Suprapubic skin (tissue), 4 donors: ENCODE data around the gene RHBDD1. TPM values are rescaled to one million over a fixed set of nuclear protein-coding genes. Genes with fewer than 3 reads are reported as not detected.

Source experiments
- DNase-seq, 2 donors: peaks; one replicate each; pipeline ENCODE4 v3.0.0-alpha.2; 2019; ENCODE audit warnings: low spot score in 2 of 2
- H3K27ac ChIP-seq: fragments of 200-600 bp; sonication (generic); one replicate; pipeline ENCODE4 v1.5.1; 2019
- H3K27me3 ChIP-seq: fragments of 200-600 bp; sonication (generic); one replicate; pipeline ENCODE4 v1.5.1; 2019
- H3K36me3 ChIP-seq: fragments of 200-600 bp; sonication (generic); one replicate; pipeline ENCODE4 v1.5.1; 2019
- H3K4me1 ChIP-seq: fragments of 200-600 bp; sonication (generic); one replicate; pipeline ENCODE4 v1.5.1; 2019
- H3K4me3 ChIP-seq: fragments of 200-600 bp; sonication (generic); one replicate; pipeline ENCODE4 v1.5.1; 2019; ENCODE audit warnings: mild to moderate bottlenecking
- H3K9me3 ChIP-seq: fragments of 200-600 bp; sonication (generic); one replicate; pipeline ENCODE4 v1.5.1; 2019
- EP300 ChIP-seq: sonication (generic); formaldehyde crosslinking; IDR thresholded peaks from one replicate; pipeline ENCODE4 v1.6.1; 2017; ENCODE audit warnings: antibody characterized with exemption
- POLR2A ChIP-seq, 2 donors: fragments of 450-650 bp; IDR thresholded peaks; one replicate each; pipeline ENCODE4 v1.6.1; 2017; ENCODE audit warnings: antibody characterized with exemption in 2 of 2, mild to moderate bottlenecking in 2 of 2, moderate library complexity in 2 of 2
- POLR2AphosphoS5 ChIP-seq, 3 donors: sonication (generic); formaldehyde crosslinking; IDR thresholded peaks; one replicate each; pipeline ENCODE4 v1.6.1; 2017; ENCODE audit warnings: antibody characterized with exemption in 3 of 3
- WGBS: methylation state at CpG from one replicate; pipeline ENCODE4 v1.1.5; 2018; 5-methylcytosine and 5-hydroxymethylcytosine counted together
- total RNA-seq, 4 donors: library from RNA; depleted of rRNA; stranded (reverse); fragments of >200 nt; gene quantifications; one replicate each; pipeline ENCODE4 v1.1.0, GENCODE V29; 2016
- TF ChIP-seq, protein P1 (sequence below), 2 donors: fragments of 200-600 bp in 1 of 2; fragments of 450-650 bp in 1 of 2; sonication (generic) in 1 of 2; IDR thresholded peaks; one replicate each; pipeline ENCODE4 v1.5.1; 2016 to 2019; ENCODE audit warnings: antibody characterized with exemption in 2 of 2, mild to moderate bottlenecking in 1 of 2, moderate library complexity in 1 of 2

Gene RHBDD1
- total RNA-seq, 4 donors from 2014 or later: 14.0 to 41.8 (median 20.7) TPM

DNA sequence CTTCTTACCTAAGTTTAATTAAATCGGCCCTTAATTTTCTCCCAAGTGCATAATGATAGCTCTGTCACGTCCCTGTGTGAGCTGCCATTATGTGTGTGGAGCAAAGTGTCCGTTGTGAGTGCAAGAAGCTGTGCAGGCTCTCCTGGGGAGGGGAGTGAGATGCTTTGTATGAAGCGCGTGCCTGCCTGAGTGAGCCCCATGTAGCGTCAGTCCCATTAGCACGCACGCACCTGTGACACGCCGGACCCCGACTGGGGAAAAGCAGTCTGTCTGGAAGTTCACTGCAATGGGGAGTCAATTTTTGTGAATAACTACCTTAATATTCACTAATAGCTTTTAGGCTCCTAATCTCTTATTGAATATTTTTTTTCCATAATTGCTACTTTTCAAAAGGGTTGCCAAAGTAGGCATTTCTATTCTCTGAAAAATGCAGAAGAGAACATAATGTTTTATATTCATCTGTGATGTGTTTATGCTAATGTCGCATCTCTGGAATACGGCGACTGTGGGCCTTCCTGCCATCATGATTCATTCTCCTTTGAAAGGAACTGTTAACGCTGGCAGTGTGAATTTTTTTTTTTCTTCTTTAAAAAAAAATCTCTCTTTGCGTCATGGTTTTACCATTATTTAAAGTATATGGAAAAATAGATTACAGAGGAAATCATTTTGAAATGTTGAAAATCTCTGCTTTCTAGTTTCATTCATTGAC is 170.5 kb downstream of the RHBDD1 start:
- 91% methylated on average over 16 of the region's 16 CpGs for WGBS
- no peak overlapping the region for H3K27ac ChIP-seq
- H3K27me3 ChIP-seq: no peaks in the 10 kb centered on the region
- DNase-seq: no peak
- no peak for TF ChIP-seq EP300
- TF ChIP-seq, protein P1, sequence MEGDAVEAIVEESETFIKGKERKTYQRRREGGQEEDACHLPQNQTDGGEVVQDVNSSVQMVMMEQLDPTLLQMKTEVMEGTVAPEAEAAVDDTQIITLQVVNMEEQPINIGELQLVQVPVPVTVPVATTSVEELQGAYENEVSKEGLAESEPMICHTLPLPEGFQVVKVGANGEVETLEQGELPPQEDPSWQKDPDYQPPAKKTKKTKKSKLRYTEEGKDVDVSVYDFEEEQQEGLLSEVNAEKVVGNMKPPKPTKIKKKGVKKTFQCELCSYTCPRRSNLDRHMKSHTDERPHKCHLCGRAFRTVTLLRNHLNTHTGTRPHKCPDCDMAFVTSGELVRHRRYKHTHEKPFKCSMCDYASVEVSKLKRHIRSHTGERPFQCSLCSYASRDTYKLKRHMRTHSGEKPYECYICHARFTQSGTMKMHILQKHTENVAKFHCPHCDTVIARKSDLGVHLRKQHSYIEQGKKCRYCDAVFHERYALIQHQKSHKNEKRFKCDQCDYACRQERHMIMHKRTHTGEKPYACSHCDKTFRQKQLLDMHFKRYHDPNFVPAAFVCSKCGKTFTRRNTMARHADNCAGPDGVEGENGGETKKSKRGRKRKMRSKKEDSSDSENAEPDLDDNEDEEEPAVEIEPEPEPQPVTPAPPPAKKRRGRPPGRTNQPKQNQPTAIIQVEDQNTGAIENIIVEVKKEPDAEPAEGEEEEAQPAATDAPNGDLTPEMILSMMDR (IDR thresholded peaks at IDR 0.05): no peak
- TF ChIP-seq POLR2A (IDR thresholded peaks at IDR 0.05): no peak
- TF ChIP-seq POLR2AphosphoS5 (IDR thresholded peaks at IDR 0.05): no peak
- H3K4me1 ChIP-seq: no peaks in the 10 kb centered on the region
- H3K9me3 ChIP-seq: no peaks in the 10 kb centered on the region
- no peak overlapping the region for H3K4me3 ChIP-seq
- peaks cover 2% of the 10 kb centered on the region for H3K36me3 ChIP-seq

DNA sequence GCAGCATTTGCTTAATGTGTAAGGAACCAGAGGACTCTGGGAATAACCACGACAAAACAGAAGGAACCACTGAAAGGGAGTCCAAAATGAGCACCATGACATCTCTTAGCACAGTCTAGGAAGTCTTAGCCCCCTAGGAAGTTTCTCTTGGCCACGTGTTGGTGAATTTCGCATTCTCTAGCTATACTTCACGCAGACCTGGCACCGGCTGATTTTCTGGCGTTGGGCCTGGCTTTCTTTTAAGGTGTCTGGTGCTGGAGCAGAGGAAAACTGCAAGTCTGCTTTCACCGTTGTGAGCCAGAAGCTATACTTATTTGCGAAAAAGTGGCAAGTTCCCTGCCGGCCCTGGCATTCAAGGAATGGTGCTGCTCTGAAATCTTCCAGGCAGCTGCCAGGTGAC is 171.3 kb downstream of the RHBDD1 start:
- H3K27me3 ChIP-seq: no peaks in the 10 kb centered on the region
- 67% methylated on average over 9 of the region's 9 CpGs for WGBS
- no peaks in the 10 kb centered on the region for H3K4me1 ChIP-seq
- no peak overlapping the region for H3K27ac ChIP-seq
- no peaks in the 10 kb centered on the region for H3K9me3 ChIP-seq
- TF ChIP-seq POLR2A (IDR thresholded peaks at IDR 0.05) (no peak), POLR2AphosphoS5 (IDR thresholded peaks at IDR 0.05) (no peak), EP300 (no peak)
- TF ChIP-seq, protein P1 (IDR thresholded peaks at IDR 0.05): no peak
- H3K36me3 ChIP-seq: no peaks in the 10 kb centered on the region
- H3K4me3 ChIP-seq: no peak overlapping the region
- no peak for DNase-seq

DNA sequence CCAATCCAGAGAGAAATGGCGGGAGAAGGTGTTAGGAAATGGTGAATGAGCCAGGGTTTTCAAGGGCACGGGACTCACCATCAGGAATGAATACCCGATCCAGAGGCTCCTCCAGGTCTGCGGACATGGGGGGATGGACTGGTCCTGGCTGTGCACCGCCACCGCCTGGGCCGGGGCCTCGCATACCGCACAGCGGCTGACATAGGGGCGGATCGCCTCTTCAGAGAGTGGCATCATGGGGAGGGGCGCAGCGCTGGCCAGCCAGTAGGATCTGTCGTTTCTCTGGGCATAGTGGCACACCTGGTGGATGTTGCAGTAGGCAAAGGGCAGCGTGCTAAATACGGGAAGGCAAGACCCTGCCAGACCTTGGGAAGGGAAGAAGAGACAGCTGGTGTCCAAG is 172.1 kb downstream of the RHBDD1 start:
- Histone ChIP-seq H3K36me3 (no peaks in the 10 kb centered on the region), H3K4me3 (no peak overlapping the region), H3K9me3 (no peaks in the 10 kb centered on the region), H3K27ac (no peak overlapping the region), H3K4me1 (no peaks in the 10 kb centered on the region), H3K27me3 (no peaks in the 10 kb centered on the region)
- WGBS: 94% methylated on average over 10 of the region's 17 CpGs
- TF ChIP-seq EP300 (no peak), POLR2A (IDR thresholded peaks at IDR 0.05) (no peak)
- no peak for DNase-seq

DNA sequence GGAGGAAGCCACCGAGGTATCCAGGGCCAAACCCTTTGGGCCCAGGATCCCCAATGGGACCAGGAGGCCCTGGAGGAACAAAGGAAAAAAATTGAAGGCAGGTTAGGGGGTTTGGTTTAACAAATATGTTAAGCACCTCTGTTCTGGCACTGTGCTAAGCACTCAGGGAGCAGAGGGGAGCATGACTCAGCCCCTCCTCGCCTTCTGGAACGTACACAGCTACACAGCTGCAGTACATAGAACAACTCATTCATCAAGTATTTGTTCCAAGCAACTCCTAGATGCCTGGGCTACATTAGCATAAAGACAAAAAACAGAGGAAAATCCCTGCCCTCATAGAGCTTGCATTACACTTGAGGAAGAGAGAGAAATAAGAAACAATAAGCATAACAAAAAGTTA is 174.6 kb downstream of the RHBDD1 start:
- no peak overlapping the region for H3K27ac ChIP-seq
- no peak overlapping the region for H3K4me3 ChIP-seq
- H3K36me3 ChIP-seq: no peaks in the 10 kb centered on the region
- WGBS: 54% methylated on average over 3 of the region's 3 CpGs
- H3K4me1 ChIP-seq: no peaks in the 10 kb centered on the region
- H3K9me3 ChIP-seq: no peaks in the 10 kb centered on the region
- TF ChIP-seq, protein P1 (IDR thresholded peaks at IDR 0.05): no peak
- TF ChIP-seq EP300: no peak
- TF ChIP-seq POLR2A (IDR thresholded peaks at IDR 0.05): no peak
- no peak for TF ChIP-seq POLR2AphosphoS5 (IDR thresholded peaks at IDR 0.05)
- H3K27me3 ChIP-seq: no peaks in the 10 kb centered on the region
- DNase-seq: no peak

DNA sequence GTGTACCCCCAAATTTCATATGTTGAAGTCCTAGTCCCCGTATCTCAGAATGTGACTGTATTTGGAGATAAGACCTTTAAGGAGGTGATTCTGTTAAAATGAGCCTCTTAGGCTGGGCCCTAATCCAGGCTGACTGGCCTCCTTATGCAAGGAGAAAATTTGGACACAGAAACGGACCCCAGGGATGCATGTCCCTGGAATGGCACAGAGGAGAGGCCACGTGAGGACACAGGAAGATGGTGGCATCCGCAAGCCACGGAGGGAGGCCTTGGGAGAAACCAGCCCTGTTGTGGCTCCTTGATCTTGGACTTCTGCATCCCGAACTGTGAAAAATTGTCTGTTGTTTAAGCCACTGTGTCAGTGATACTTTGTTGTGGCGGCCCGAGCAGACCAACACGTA is 177.5 kb downstream of the RHBDD1 start:
- no peaks in the 10 kb centered on the region for H3K27me3 ChIP-seq
- H3K27ac ChIP-seq: no peak overlapping the region
- no peak for DNase-seq
- H3K4me3 ChIP-seq: no peak overlapping the region
- H3K9me3 ChIP-seq: no peaks in the 10 kb centered on the region
- no peaks in the 10 kb centered on the region for H3K36me3 ChIP-seq
- 91% methylated on average over 9 of the region's 9 CpGs for WGBS
- TF ChIP-seq, protein P1 (IDR thresholded peaks at IDR 0.05): no peak
- TF ChIP-seq POLR2A (IDR thresholded peaks at IDR 0.05) (no peak), POLR2AphosphoS5 (IDR thresholded peaks at IDR 0.05) (no peak), EP300 (no peak)
- H3K4me1 ChIP-seq: no peaks in the 10 kb centered on the region
